Ecto neural progenitor cell (in vitro differentiated cells): ENCODE data around the gene PCNX1.

Source experiments
- DNase-seq: peaks from one replicate; pipeline ENCODE4 v3.0.0-alpha.2; 2018; ENCODE audit warnings: low spot score

PCNX1 gene

GRCh38 chr14:70962935-70963334, 55.7 kb downstream of the PCNX1 start:
- DNase-seq = no peak

GRCh38 chr14:70964492-70964891, 57.2 kb downstream of the PCNX1 start:
- no peak for DNase-seq

GRCh38 chr14:70971560-70971959, 64.3 kb downstream of the PCNX1 start:
- DNase-seq = no peak

- peak; percentile 74 for DNase-seq
Measured at GRCh38 chr14:70972107-70972976, 65.1 kb downstream of the PCNX1 start.

GRCh38 chr14:70976591-70976990, 69.3 kb downstream of the PCNX1 start:
- DNase-seq = no peak

GRCh38 chr14:70981000-70981952, 74.0 kb downstream of the PCNX1 start:
- DNase-seq = no peak

- no peak for DNase-seq
Measured at GRCh38 chr14:70982200-70982599, 74.9 kb downstream of the PCNX1 start.

GRCh38 chr14:70987041-70987440, 79.8 kb downstream of the PCNX1 start:
- DNase-seq = no peak

- DNase-seq = no peak
Measured at GRCh38 chr14:70988452-70988851, 81.2 kb downstream of the PCNX1 start.

GRCh38 chr14:70993931-70994330, 86.7 kb downstream of the PCNX1 start:
- no peak for DNase-seq

- DNase-seq = no peak
Measured at GRCh38 chr14:70995211-70995610, 88.0 kb downstream of the PCNX1 start.

GRCh38 chr14:70995671-70996070, 88.4 kb downstream of the PCNX1 start:
- no peak for DNase-seq

- DNase-seq = no peak
Measured at GRCh38 chr14:70999117-70999516, 91.9 kb downstream of the PCNX1 start.

GRCh38 chr14:71000091-71000490, 92.8 kb downstream of the PCNX1 start:
- DNase-seq = no peak

- no peak for DNase-seq
Measured at GRCh38 chr14:71001742-71002141, 94.5 kb downstream of the PCNX1 start.

GRCh38 chr14:71003156-71003555, 95.9 kb downstream of the PCNX1 start:
- no peak for DNase-seq

GRCh38 chr14:71004481-71004880, 97.2 kb downstream of the PCNX1 start:
- no peak for DNase-seq

- DNase-seq = no peak
Measured at GRCh38 chr14:71005076-71005475, 97.8 kb downstream of the PCNX1 start.

- no peak for DNase-seq
Measured at GRCh38 chr14:71006200-71006563, 98.9 kb downstream of the PCNX1 start.

GRCh38 chr14:71011479-71011878, 104.2 kb downstream of the PCNX1 start:
- no peak for DNase-seq

GRCh38 chr14:71012888-71013287, 105.6 kb downstream of the PCNX1 start:
- no peak for DNase-seq

- no peak for DNase-seq
Measured at GRCh38 chr14:71013551-71014192, 106.4 kb downstream of the PCNX1 start.
